ENCODE results near the gene TMEM220.

The TMEM220 gene

GRCh38 chr17:10729334-10730193 lies at the start of gene TMEM220:
Gene TMEM220 (minus strand): TSS chr17:10730023. CDS start chr17:10729851, 172 bp downstream.
- TF ChIP-seq, protein P1, sequence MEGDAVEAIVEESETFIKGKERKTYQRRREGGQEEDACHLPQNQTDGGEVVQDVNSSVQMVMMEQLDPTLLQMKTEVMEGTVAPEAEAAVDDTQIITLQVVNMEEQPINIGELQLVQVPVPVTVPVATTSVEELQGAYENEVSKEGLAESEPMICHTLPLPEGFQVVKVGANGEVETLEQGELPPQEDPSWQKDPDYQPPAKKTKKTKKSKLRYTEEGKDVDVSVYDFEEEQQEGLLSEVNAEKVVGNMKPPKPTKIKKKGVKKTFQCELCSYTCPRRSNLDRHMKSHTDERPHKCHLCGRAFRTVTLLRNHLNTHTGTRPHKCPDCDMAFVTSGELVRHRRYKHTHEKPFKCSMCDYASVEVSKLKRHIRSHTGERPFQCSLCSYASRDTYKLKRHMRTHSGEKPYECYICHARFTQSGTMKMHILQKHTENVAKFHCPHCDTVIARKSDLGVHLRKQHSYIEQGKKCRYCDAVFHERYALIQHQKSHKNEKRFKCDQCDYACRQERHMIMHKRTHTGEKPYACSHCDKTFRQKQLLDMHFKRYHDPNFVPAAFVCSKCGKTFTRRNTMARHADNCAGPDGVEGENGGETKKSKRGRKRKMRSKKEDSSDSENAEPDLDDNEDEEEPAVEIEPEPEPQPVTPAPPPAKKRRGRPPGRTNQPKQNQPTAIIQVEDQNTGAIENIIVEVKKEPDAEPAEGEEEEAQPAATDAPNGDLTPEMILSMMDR (conservative IDR thresholded peaks at IDR 0.05) = no peak
- no peak within 1 kb of the TSS for H3K27ac ChIP-seq

GRCh38 chr17:10779609-10780008 lies 49.8 kb upstream of the TMEM220 start:
- H3K27ac ChIP-seq = no peak overlapping the region; the same call in 1 of the 2 replicates
- TF ChIP-seq, protein P1 (conservative IDR thresholded peaks at IDR 0.05) = no peak

DNA sequence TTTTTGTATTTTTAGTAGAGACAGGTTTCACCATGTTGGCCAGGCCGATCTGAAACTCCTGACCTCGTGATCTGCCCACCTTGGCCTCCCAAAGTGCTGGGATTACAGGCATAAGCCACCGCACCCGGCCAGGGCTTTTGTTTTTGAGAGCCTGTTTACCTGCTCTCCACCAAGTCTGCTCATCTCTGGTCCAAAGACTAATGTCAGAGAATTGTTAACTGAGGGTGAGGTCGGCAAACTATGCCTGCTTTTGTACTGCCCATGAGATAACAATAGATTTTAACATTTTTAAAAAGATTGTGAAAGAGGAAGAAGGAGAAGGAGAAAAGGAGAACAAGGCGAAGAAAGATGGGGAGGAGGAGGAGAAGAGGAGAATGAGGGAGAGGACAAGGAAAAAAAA lies 48.1 kb upstream of the TMEM220 start:
- H3K27ac ChIP-seq = no peak overlapping the region
- TF ChIP-seq, protein P1 (conservative IDR thresholded peaks at IDR 0.05) = no peak

DNA sequence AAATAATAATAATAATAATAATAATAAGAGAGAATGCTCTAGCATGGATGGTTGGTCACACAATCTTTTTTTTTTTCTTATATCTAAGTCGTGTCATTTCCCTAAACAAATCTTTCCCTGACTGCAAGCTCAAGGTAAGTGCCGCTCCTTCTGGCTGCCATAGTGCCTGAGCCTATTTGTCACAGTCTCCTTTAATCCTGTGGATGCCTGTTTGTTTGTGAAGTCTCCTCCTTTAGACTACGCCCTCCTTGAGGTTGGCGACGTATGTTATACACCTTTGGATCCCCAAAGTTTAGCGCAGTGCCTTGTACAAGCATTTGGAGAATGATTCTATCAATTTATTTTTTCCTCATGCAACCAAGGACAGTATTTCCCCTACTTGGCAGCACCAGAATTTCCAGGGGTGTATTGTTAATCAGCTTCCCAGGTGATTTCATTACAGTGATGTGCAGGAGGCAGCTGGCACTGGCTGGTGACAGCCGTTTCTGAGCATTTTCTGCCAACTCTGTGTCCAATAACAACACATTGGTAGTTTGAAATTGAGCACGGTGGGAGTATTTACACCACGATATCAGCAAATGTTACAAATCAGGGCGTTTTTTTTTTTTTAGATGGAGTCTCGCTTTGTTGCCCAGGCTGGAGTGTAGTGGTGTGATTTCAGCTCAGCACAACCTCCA lies 47.4 kb upstream of the TMEM220 start:
- TF ChIP-seq, protein P1 (conservative IDR thresholded peaks at IDR 0.05) = no peak
- H3K27ac ChIP-seq = no peak overlapping the region

GRCh38 chr17:10776381-10776780 lies 46.6 kb upstream of the TMEM220 start:
- TF ChIP-seq, protein P1 (conservative IDR thresholded peaks at IDR 0.05) = no peak
- peak overlapping the region; percentile 20; the same call in 1 of the 2 replicates for H3K27ac ChIP-seq

DNA sequence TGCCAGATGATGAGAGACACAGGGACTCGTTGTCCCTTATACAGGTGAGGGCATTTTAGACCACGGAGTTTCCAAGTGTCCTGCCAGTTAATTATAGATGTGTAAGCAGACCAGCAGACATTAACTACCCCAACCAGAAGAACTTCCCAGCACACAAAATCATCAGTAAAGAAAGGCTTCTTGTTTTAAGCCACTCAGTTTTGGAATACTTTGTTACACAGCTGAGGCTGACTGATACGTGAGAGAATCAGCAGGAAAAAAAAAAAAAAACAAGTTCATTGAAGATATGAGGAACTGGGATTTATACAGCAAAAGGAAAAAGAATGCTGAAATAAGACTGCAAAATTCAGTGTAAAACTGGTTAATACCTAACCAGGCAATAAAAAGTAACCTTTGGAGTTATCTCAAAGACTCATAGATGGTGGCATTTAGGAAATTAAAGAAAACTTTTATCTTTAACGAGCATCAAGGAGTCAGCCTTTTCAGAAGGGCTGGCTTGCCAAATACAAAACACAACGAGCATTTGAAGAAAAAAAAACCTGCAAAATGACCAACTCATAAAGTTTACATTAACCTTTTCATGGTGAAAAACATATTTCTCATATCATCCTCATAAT lies 46.0 kb upstream of the TMEM220 start:
- TF ChIP-seq, protein P1 (conservative IDR thresholded peaks at IDR 0.05) = no peak
- peak overlapping the region; percentile 20; the same call in 1 of the 2 replicates for H3K27ac ChIP-seq

GRCh38 chr17:10775058-10775457 lies 45.2 kb upstream of the TMEM220 start:
- TF ChIP-seq, protein P1 (conservative IDR thresholded peaks at IDR 0.05) = no peak
- no peak overlapping the region for H3K27ac ChIP-seq

Measured in VCaP (cell line).